Upper lobe of left lung (tissue), 4 donors: ENCODE measurements around the gene HOXA10.

Experiments used
- CTCF ChIP-seq, 6 experiments: fragments of 450-650 bp in 4 of 6; fragments of 200-600 bp in 2 of 6; sonication (generic) in 2 of 6; IDR thresholded peaks; one replicate each; pipeline ENCODE4 v1.5.1; 2016 to 2019; ENCODE audit warnings: antibody characterized with exemption in 6 of 6
- POLR2A ChIP-seq, 4 donors: fragments of 450-650 bp; IDR thresholded peaks; one replicate each; pipeline ENCODE4 v1.5.1; 2016 to 2017; ENCODE audit warnings: antibody characterized with exemption in 4 of 4, mild to moderate bottlenecking in 2 of 4
- POLR2AphosphoS5 ChIP-seq, 2 donors: sonication (generic); formaldehyde crosslinking; IDR thresholded peaks; one replicate each; pipeline ENCODE4 v1.5.1; 2017; ENCODE audit warnings: antibody characterized with exemption in 2 of 2

DNA sequence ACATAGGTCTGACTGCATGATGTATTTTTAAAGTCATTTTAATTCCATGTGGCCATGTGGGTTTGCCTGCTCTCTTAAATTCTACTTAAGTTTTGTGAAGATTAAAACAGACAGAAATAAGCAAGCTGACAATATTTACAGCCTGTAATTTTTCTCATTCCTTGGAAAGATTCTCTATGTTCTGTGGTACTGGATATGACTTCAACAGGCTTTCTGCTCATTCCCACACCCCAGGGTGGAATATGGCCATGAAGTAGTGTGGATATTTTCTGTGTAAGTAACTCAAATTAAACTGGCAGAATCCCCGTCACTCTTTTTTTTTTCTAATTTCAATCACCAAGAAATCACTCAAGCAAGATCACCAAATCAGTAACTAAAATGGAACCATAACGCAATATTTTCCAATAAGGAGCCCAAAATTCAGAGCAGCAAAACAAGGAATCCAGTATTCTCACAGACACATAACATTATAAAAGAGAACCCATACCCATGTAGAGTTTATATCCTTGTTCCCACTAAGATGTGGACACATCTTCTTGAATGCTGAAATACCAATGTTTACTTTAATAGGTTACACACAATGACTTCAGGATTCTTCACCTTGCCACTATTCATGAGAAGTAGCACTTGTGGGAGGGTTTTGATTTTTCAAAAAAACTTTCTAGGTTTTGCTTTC is 36.3 kb downstream of the HOXA10 start:
- no peak for TF ChIP-seq CTCF (IDR thresholded peaks at IDR 0.05)
- TF ChIP-seq POLR2AphosphoS5 (IDR thresholded peaks at IDR 0.05): no peak
- TF ChIP-seq POLR2A (IDR thresholded peaks at IDR 0.05): no peak
